Stimulated activated naive CD4-positive, alpha-beta T cell (primary cell): ENCODE measurements around the gene CCDC127.
"Not testable (repeated sequence)": the region's sequence is repeated elsewhere in the genome, so short reads cannot be mapped to it uniquely, and the experiment has no call there.

ENCODE experiments used
- DNase-seq, 6 experiments: peaks; one replicate each; lab custom pipeline; 2025; lab: John Stamatoyannopoulos, UW

CCDC127 gene

GRCh38 chr5:217494-218456 is at the start of gene CCDC127, which contains the start of gene SDHA:
CCDC127 (minus strand) TSS chr5:218153; CDS start chr5:216849, 1,304 bp downstream.
SDHA (plus strand) TSS chr5:218320; CDS start chr5:218356, 36 bp downstream.
- DNase-seq, result peak; percentile 96 to 99 (median 98)

- DNase-seq, result no peak
Observed at GRCh38 chr5:267716-268115, 49.8 kb upstream of the CCDC127 start.

- not testable (repeated sequence) for DNase-seq
Observed at GRCh38 chr5:266311-267026, 48.5 kb upstream of the CCDC127 start.

GRCh38 chr5:264338-264737 is 46.4 kb upstream of the CCDC127 start:
- DNase-seq, result no peak

GRCh38 chr5:263275-263974 is 45.5 kb upstream of the CCDC127 start:
- DNase-seq, result not testable (repeated sequence)

- no peak for DNase-seq
Observed at GRCh38 chr5:257148-257547, 39.2 kb upstream of the CCDC127 start.

GRCh38 chr5:256347-256746 is 38.4 kb upstream of the CCDC127 start:
- not testable (repeated sequence) for DNase-seq

GRCh38 chr5:255116-255515 is 37.2 kb upstream of the CCDC127 start:
- not testable (repeated sequence) for DNase-seq

GRCh38 chr5:254322-254721 is 36.4 kb upstream of the CCDC127 start:
- not testable (repeated sequence) for DNase-seq

GRCh38 chr5:252546-252945 is 34.6 kb upstream of the CCDC127 start:
- DNase-seq, result no peak

GRCh38 chr5:251975-252374 is 34.0 kb upstream of the CCDC127 start:
- DNase-seq, result not testable (repeated sequence)

- DNase-seq, result not testable (repeated sequence)
Observed at GRCh38 chr5:251538-251937, 33.6 kb upstream of the CCDC127 start.

GRCh38 chr5:251016-251415 is 33.1 kb upstream of the CCDC127 start:
- DNase-seq, result not testable (repeated sequence)

GRCh38 chr5:250396-250795 is 32.4 kb upstream of the CCDC127 start:
- not testable (repeated sequence) for DNase-seq

GRCh38 chr5:245717-246116 is 27.8 kb upstream of the CCDC127 start:
- DNase-seq, result not testable (repeated sequence)

GRCh38 chr5:243683-244367 is 25.9 kb upstream of the CCDC127 start:
- DNase-seq, result peak in 5 of 6 experiments; percentile 6 to 38 (median 31)

GRCh38 chr5:241045-241669 is 23.2 kb upstream of the CCDC127 start:
- DNase-seq, result not testable (repeated sequence)

- DNase-seq, result not testable (repeated sequence)
Observed at GRCh38 chr5:240550-240949, 22.6 kb upstream of the CCDC127 start.

GRCh38 chr5:237931-238330 is 20.0 kb upstream of the CCDC127 start:
- DNase-seq, result not testable (repeated sequence)

- not testable (repeated sequence) for DNase-seq
Observed at GRCh38 chr5:235527-235926, 17.6 kb upstream of the CCDC127 start.

GRCh38 chr5:234450-234849 is 16.5 kb upstream of the CCDC127 start:
- no peak for DNase-seq
